B cell (primary cell): ENCODE results near the gene SLC23A3. TPM values are rescaled to one million over a fixed set of nuclear protein-coding genes. Genes with fewer than 3 reads are reported as not detected.

ENCODE experiments used
- ATAC-seq: fragments of 200-7000 bp; cut with Tn5 transposase; one replicate; pipeline ENCODE4 v1.10.0; 2021; ENCODE audit warnings: low read depth, mild to moderate bottlenecking, moderate number of reproducible peaks, moderate library complexity
- CTCF ChIA-PET: fragments of 350-600 bp; sonication (Branson Sonifier 250); formaldehyde crosslinking; loops from one replicate; lab custom pipeline; 2021; ENCODE audit warnings: antibody characterized with exemption, inconsistent platforms; lab: Charles Lee
- POLR2A ChIA-PET: fragments of 350-600 bp; sonication (Branson Sonifier 250); formaldehyde crosslinking; loops from one replicate; lab custom pipeline; 2021; ENCODE audit warnings: antibody characterized with exemption; lab: Charles Lee
- DNase-seq: peaks from one replicate; pipeline ENCODE4 v3.0.0; 2013
- H2AFZ ChIP-seq: 2 replicates; pipeline ENCODE4 v1.6.1; 2012; ENCODE audit warnings: mild to moderate bottlenecking, low read depth, low read length; ENCODE audit not compliant: insufficient read depth, poor library complexity, severe bottlenecking
- H3K27ac ChIP-seq, 2 donors: 1 replicate in 1 of 2; 2 replicates in 1 of 2; pipeline ENCODE4 v1.5.1; 2012 to 2013; ENCODE audit warnings: low read length in 2 of 2, mild to moderate bottlenecking in 2 of 2, moderate library complexity in 1 of 2
- H3K27me3 ChIP-seq, 4 experiments: fragments of 200-600 bp in 1 of 4; sonication (generic) in 1 of 4; replicated peaks in 1 of 4; 1 replicate in 2 of 4; 2 replicates in 2 of 4; pipeline versions ENCODE4 v1.6.1 to v1.7.0; 2013 to 2016; ENCODE audit warnings: low read length in 3 of 4, mild to moderate bottlenecking in 2 of 4, mixed read lengths in 1 of 4, moderate library complexity in 1 of 4; ENCODE audit not compliant: insufficient read depth in 4 of 4, control insufficient read depth in 3 of 4; ENCODE audit errors: control extremely low read depth in 1 of 4
- H3K36me3 ChIP-seq, 2 experiments: replicated peaks in 1 of 2; 1 replicate in 1 of 2; 2 replicates in 1 of 2; pipeline versions ENCODE4 v1.6.1 to v1.7.1; 2013; ENCODE audit warnings: low read length in 1 of 2; ENCODE audit not compliant: insufficient read depth in 2 of 2, control insufficient read depth in 1 of 2; ENCODE audit errors: control extremely low read depth in 1 of 2, extremely low read depth in 1 of 2
- H3K4me1 ChIP-seq, 2 donors: fragments of 200-600 bp in 1 of 2; sonication (generic) in 1 of 2; 1 replicate in 1 of 2; 2 replicates in 1 of 2; pipeline versions ENCODE4 v1.5.1 to v1.6.1; 2013 to 2017; ENCODE audit warnings: low read length in 2 of 2; ENCODE audit not compliant: control insufficient read depth in 2 of 2, insufficient read depth in 2 of 2
- H3K4me2 ChIP-seq: replicated peaks from 2 replicates; pipeline ENCODE3; 2012; ENCODE audit warnings: mild to moderate bottlenecking, low read depth, low read length; ENCODE audit not compliant: poor library complexity, severe bottlenecking
- H3K4me3 ChIP-seq, 5 experiments: fragments of 200-600 bp in 1 of 5; sonication (generic) in 1 of 5; 1 replicate in 3 of 5; 2 replicates in 2 of 5; pipeline versions ENCODE4 v1.5.1 to v1.7.0; 2011 to 2016; ENCODE audit warnings: low read length in 4 of 5, mild to moderate bottlenecking in 4 of 5, low read depth in 2 of 5, control low read depth in 1 of 5, moderate library complexity in 1 of 5; ENCODE audit not compliant: insufficient read depth in 1 of 5; ENCODE audit errors: control extremely low read depth in 1 of 5, extremely low read depth in 1 of 5
- H3K79me2 ChIP-seq: fragments of 200-600 bp; sonication (generic); one replicate; pipeline ENCODE4 v1.6.0; 2016; ENCODE audit warnings: low read length; ENCODE audit not compliant: control insufficient read depth, insufficient read depth
- H3K9ac ChIP-seq: fragments of 200-600 bp; sonication (generic); 2 replicates; pipeline ENCODE4 v1.6.1; 2017; ENCODE audit warnings: mild to moderate bottlenecking, low read length, moderate library complexity
- H3K9me3 ChIP-seq, 3 donors: one replicate each; pipeline versions ENCODE4 v1.6.1 to v1.7.1; 2013; ENCODE audit warnings: low read length in 2 of 3; ENCODE audit not compliant: control insufficient read depth in 2 of 3, insufficient read depth in 1 of 3; ENCODE audit errors: control extremely low read depth in 1 of 3
- H4K20me1 ChIP-seq: 2 replicates; pipeline ENCODE4 v1.6.0; 2012; ENCODE audit warnings: mild to moderate bottlenecking, low read length; ENCODE audit not compliant: insufficient read depth, control insufficient read depth, poor library complexity, severe bottlenecking
- H3K27ac Mint-ChIP-seq: one replicate; pipeline ENCODE4 v1.8.0; 2021; ENCODE audit warnings: mixed read lengths
- H3K27me3 Mint-ChIP-seq: one replicate; pipeline ENCODE4 v1.8.0; 2021; ENCODE audit warnings: mixed read lengths
- H3K4me1 Mint-ChIP-seq: one replicate; pipeline ENCODE4 v1.8.0; 2021; ENCODE audit warnings: mixed read lengths
- H3K4me3 Mint-ChIP-seq: one replicate; pipeline ENCODE4 v1.8.0; 2021; ENCODE audit warnings: mixed read lengths
- H3K9me3 Mint-ChIP-seq: one replicate; pipeline ENCODE4 v1.8.0; 2022; ENCODE audit warnings: mixed read lengths; ENCODE audit not compliant: insufficient read depth
- CTCF ChIP-seq: fragments of 200-600 bp; IDR thresholded peaks from one replicate; pipeline ENCODE4 v1.8.0; 2022; ENCODE audit warnings: antibody characterized with exemption, mild to moderate bottlenecking
- EZH2 ChIP-seq: IDR thresholded peaks from 2 replicates; pipeline ENCODE4 v1.6.1; 2012; ENCODE audit warnings: borderline replicate concordance, low read depth, mild to moderate bottlenecking, moderate library complexity, low read length; ENCODE audit not compliant: insufficient read depth, poor library complexity, severe bottlenecking
- WGBS: methylation state at CpG from one replicate; pipeline ENCODE4 v1.1.5; 2013; ENCODE audit warnings: missing lambda C conversion rate; ENCODE audit not compliant: insufficient coverage; 5-methylcytosine and 5-hydroxymethylcytosine counted together
- intact Hi-C: fragments of 100-400 bp; cut with micrococcal nuclease; formaldehyde crosslinking; loops from one replicate; pipeline ENCODE4 v1.10.0; 2022
- polyA plus RNA-seq: library from polyadenylated mRNA; depleted of rRNA; stranded (reverse); fragments of >200 nt; gene quantifications from 2 replicates; pipeline ENCODE4 v1.2.3, GENCODE V29; 2012
- total RNA-seq, 2 donors: library from RNA; stranded (reverse); fragments of 120-200 nt in 1 of 2; gene quantifications; 1 replicate in 1 of 2; 2 replicates in 1 of 2; pipeline versions ENCODE4 v1.2.3 to v1.2.4, GENCODE V29; 2013 to 2022

The SLC23A3 gene
- total and polyA plus RNA-seq, 2 donors (not counting 1 experiment from before 2014, with no cell fraction given) = 2.4 to 15.2 TPM

DNA sequence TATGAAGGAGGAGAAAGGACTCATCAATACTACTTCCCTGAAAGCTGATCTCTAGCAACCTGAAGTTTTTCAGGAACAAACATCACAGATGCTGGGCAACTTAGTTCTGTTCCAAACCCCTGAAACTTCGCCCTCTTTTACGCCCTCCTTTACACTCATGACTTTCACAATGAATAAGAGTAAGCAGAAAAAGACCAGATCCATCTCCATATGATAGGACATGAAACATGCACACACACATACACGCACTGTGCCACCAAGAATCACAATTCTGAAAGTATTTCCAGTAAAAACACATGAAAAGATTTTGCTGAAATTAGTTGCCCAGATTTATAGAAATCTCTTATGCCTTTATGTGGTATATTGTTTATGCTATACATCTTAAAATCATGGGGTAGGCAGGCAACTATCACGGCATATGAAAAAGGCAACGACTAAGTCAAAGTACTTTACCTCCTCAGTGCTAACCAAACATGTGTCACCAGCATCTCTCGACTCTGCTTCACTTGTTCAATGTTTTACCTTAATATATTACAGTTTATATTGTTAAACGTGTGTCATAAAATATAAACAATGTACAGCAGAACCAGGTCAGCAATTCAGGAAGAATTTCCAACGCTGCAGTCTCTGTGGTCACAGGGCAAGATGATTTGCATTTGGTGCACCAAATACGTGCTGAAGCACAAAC lies 57.0 kb downstream of the SLC23A3 start:
- Histone ChIP-seq H3K27me3 (no peaks in the 10 kb centered on the region), H3K27ac (no peak overlapping the region), H3K4me1 (no peaks in the 10 kb centered on the region), H3K9ac (no peak overlapping the region), H3K4me3 (no peak overlapping the region), H3K36me3 (peaks cover 5 to 8% of the 10 kb centered on the region in 2 experiments), H3K4me2 (no peak overlapping the region), H2AFZ (no peak overlapping the region), H4K20me1 (peaks cover 35% of the 10 kb centered on the region), H3K79me2 (peaks cover 15% of the 10 kb centered on the region), H3K9me3 (no peaks in the 10 kb centered on the region)
- WGBS = 64% methylated on average over 2 of the region's 9 CpGs
- ChIA-PET POLR2A (interaction anchor here (0.6 kb wide), 1 partner anchor 99 kb away, joined by 5 read pairs; no protein-coding TSS in a partner anchor), CTCF (interaction anchor here (1.3 kb wide), 1 partner anchor 265 kb away, joined by 4 read pairs; no protein-coding TSS in a partner anchor)
- Mint-ChIP-seq H3K4me1 (peaks cover 3% of the 10 kb centered on the region), H3K9me3 (no peaks in the 10 kb centered on the region), H3K27ac (no peak overlapping the region), H3K4me3 (no peak overlapping the region), H3K27me3 (no peaks in the 10 kb centered on the region)
- TF ChIP-seq EZH2 = no peak
- TF ChIP-seq CTCF = no peak
- ATAC-seq (no peak), DNase-seq (no peak)
- intact Hi-C loops = no loop called here

DNA sequence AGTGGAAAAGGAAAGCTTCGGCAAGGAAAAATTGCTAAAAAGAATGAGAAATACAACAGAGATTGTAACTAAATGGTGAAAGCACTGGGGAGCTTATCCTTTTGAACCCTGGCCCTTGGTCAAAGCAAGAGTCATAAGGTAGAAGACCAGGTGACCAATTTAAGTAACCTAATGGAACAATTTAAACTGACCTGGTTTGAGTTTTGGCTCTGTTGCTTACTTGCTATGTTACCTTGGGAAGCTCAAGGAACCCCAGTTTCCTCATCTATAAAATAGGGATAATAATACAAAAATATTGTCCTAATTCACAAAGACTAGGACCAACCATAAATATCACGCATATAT lies 57.8 kb downstream of the SLC23A3 start:
- 100% methylated on average over 2 of the region's 2 CpGs for WGBS
- no peaks in the 10 kb centered on the region for H3K9me3 ChIP-seq
- ChIA-PET CTCF (interaction anchor here (0.6 to 1.4 kb wide), 3 partner anchors 8 to 264 kb away, joined by 4 to 6 read pairs (median 5); no protein-coding TSS in a partner anchor), POLR2A (no interaction called here)
- intact Hi-C loops = no loop called here
- no peak overlapping the region for H3K4me3 ChIP-seq
- no peak overlapping the region for H3K27ac ChIP-seq
- no peaks in the 10 kb centered on the region for H3K4me1 ChIP-seq
- TF ChIP-seq CTCF = no peak
- no peak for TF ChIP-seq EZH2
- H3K4me3 Mint-ChIP-seq = no peak overlapping the region
- no peak overlapping the region for H3K9ac ChIP-seq
- H2AFZ ChIP-seq = no peak overlapping the region
- H3K9me3 Mint-ChIP-seq = no peaks in the 10 kb centered on the region
- no peaks in the 10 kb centered on the region for H3K27me3 ChIP-seq
- H3K27ac Mint-ChIP-seq = no peak overlapping the region
- H3K27me3 Mint-ChIP-seq = no peaks in the 10 kb centered on the region
- peaks cover 3% of the 10 kb centered on the region for H3K4me1 Mint-ChIP-seq
- DNase-seq (no peak), ATAC-seq (no peak)
- H4K20me1 ChIP-seq = peaks cover 28% of the 10 kb centered on the region
- no peak overlapping the region for H3K4me2 ChIP-seq
- peaks cover 11% of the 10 kb centered on the region for H3K79me2 ChIP-seq
- H3K36me3 ChIP-seq = peaks cover 2 to 5% of the 10 kb centered on the region in 2 experiments
